ELR (cell line): ENCODE measurements around the gene TRAK2.

Source experiments
- DNase-seq: peaks from one replicate; pipeline ENCODE4 v3.0.0-alpha.2; 2015; ENCODE audit warnings: low read depth

Gene TRAK2

DNA sequence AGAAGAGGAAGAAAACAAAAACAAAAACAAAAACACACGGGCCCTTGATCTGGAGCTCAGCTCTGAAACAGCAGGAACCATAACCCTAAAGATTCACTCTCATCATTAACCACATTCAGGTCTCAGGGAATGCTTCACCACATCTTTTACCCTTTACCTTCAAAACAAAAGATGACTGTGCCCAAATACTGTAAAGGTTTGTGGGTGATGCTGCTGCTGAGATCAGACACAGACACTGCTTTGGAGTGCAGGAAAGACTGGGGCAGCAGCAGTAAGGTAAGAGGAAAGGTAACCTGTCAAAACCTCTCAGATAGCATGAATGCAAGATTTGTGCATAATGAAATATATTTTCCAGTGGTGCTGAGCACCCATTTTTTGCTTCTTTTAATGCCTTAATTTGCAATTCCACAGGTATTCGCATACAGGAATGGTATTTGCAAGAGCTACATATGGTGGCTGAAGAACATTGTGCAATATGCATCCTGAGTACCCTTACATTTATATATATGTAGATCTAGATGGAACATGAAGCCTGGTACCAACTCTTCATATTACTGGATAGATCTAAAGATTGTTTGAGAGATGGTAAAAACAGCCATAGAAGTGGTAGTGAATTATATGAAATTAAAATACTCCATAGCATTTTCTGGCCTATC, 90.1 kb downstream of the TRAK2 start:
- no peak for DNase-seq

DNA sequence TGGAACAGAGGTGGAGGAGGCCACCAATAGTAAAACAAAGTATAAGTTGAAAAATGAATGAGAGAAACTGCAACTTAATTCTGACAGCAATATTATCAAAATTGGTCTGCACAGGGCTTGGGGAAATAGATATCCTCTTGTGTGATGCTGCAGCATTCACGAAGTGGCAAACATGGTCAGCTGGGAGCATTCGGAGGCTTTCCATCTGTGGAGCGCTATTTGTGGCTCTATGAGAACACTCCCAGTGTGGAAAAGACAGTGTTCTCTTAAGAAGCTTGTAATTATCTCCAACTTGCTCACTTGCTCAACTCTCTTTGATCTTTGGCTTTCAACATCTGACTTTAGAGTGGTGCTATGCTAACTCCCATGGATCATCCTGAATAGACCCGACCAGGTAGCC, 91.0 kb downstream of the TRAK2 start:
- DNase-seq = no peak

DNA sequence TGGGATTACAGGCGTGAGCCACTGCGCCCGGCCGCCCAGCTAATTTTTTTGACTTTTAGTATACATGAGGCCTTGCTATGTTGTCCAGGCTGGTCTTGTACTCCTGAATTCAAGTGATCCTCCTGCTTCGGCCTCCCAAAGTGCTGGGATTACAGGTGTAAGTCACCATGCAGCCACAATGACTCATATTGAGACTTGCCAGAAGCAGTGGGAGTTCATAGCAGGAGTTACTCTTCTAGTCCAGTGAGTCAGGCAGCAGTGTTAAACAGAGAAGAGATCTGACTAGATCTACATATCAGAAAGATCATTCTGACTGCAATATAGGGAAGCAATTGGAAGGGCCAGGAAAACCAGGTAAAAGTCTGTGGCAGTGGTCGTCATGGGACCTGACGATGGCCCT, 92.6 kb downstream of the TRAK2 start:
- DNase-seq = peak; percentile 92

DNA sequence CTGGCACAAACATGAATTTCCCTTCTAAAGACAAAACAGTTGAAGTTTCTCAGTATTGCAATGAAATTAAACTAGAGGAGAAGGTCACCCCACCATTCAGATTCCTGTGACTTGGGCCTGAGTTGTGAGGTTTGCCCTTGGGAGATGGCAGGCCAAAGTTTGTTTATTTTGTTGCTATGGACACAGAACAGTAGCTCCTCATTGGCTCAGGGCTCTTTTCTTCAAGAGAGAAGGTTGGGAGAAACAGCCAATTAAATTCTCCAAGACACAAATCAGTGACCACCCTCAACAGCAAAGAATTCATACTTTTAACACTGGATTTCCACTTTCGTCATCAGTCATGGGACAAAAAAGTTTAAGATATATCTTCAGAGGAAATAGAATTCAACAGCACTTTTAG, 94.0 kb downstream of the TRAK2 start, which contains the start of gene FLACC1:
Gene FLACC1 (minus strand): TSS at position 125 of the 400 bp plus-strand sequence. CDS start 5,941 bp downstream, outside the sequence.
- peak; percentile 65 for DNase-seq

DNA sequence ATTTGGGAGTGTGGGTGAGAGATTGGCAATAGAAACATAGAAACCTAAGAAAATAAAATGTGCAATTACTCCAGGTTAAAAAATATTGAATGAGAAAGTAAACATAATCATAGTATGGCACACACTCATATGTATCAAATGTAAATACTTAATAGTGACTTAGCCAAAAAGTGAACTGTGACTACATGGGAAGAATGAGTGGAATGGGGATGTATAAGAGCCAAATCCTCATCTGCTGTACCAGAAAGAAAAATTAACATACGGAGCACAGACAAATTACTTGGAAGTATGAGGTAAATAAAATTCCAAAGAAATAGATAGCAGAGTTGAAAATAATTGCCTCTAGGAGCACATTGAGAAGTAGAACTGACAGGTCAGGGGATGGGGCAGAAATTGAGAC, 98.1 kb downstream of the TRAK2 start:
- DNase-seq = no peak

DNA sequence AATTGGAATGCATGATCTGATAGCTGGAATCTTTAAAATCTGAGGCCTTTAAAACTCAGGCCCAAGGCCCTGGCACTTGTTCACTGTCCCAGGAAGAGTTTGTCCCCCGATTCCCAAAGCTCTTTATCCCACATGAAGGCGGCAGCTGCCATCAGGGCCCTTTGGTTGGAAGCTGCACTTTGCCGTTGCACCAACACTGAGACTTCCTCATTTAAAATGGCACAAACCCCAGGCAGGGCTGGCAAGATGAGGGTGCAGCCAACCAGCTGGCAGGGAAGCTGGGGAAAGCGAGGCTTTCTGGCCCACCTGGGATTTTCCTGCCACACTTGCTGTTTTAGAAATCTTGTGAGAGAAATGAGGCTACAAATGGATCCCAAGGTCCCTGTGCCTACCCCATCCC, 100.4 kb downstream of the TRAK2 start:
- DNase-seq = no peak

DNA sequence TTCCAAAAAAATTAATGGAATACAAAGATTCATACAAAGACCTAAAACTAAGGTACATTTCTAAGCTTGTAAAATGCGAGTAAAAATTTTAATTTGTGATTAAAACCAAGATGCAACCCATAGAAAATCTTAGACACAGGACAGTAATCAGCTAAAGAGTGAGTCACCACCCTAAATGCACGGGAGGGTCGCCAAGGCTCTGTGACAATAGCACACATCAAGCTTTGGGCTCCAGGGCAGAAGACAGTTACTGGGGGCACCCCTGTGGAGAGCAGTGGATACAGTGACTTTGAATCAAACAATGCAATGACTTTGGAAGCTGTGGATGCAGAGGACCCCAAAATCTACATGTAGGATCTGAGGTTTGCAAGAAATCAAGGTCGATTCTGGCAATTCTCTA, 101.7 kb downstream of the TRAK2 start:
- DNase-seq = no peak

DNA sequence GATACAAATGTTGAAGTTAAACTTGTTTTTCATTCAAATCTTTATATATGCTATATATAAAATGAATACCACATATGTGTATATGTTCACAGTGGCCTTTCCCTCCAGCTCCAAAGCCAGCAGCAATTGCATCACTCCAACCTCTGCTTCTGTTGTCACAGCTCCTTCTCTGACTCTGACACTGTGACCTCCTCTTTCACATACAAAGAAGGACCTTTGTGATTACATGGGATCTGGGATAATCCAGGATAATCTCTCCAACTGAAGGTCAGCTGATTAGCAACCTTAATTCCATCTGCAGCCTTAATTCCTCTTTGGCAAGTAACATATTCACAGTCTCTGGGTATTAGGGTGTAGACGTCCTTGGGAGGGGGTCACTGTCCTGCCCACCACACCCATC, 102.5 kb downstream of the TRAK2 start:
- DNase-seq = no peak

DNA sequence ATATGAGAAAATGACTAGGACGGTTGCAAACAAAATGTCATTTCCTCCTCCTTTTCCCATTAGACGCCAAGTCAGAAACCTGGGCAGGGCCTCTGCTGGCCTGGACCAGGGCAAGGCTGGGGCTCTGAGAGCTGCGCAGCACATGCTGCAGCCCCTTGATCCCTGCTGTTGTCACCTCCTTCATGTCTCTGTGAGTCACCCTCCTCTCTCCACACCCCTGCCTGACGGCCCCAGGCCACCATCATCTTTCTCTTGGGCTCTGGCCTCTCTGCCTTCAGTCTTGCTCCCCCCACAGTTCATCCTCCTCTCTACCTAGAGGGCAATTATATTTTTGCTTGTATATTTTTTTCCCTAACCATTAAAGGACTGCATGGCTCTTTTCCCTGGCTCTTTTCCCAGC, 104.1 kb downstream of the TRAK2 start:
- DNase-seq = no peak

DNA sequence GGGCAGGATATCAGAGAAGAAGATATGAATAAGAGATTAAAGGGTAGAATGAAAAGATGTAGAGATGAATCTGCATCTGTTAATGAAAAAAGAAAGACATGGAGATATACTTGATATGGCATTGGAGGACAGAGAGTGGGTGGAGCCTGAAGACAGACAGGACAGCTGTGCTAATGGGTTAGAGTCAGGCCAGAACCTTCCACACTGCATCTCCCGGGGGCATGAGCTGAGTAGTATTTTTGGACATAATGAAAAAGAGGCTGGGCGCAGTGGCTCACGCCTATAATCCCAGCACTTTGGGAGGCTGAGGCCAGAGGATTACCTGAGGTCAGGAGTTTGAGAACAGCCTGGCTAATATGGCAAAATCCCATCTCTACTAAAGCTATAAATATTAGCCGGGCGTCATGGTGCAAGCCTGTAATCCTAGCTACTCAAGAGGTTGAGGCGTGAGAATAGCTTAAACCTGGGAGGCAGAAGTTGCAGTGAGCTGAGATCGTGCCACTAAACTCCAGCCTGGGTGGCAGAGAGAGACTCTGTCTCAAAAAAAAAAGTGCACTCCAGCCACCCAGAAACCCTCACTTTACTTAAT, 105.5 kb downstream of the TRAK2 start:
- DNase-seq = no peak

DNA sequence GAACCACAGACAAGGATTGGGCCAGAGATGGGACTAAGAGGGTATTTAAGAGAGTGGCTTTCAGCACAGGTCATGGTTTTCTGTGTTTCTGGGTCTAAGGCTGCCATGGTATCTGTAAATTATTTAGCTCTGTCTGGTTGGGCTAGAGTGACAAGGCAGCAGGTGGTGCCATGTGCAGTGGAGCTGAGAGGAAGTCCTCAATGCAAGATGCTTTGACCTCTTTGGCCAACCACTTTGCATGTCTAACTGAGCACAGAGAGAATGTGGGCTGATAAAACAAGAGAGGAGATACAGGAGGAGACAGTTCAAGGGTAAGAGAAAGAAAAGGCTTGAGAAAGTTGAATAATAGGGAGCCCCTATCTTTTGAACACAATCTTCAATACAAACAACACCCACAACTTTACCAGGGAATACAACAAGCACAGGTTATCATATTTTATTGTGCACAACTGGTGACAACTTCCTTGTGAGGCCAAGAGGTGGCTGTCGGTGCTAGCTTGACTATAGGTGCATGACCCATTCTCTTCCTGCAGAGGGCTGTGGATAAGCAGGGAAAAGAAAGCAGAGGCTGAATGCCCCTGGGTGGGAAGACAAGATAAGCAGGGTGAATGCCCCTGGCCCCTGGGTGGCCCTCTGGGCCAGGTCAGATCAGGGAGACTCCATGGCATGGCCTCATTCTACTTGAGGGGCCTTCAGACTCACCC, 106.4 kb downstream of the TRAK2 start:
- peak; percentile 20 for DNase-seq

DNA sequence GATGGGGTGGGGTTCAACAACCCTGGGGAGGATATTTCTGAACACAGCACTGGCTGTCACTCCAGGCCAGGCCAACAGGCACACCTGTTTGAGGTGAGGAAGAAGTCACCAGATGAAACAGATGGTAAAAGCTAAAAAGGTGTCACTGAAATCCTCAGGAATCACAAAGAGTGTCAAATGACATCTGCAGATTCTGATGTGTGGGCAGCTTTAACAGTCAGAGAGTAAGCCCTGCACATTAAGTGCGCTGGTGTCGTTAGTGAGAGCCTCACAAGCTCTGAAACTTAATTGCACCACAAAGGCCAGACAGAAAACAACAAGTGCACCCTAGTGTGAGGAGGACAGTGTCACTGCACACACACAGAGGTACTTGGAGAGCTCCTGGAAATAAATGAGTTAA, 107.7 kb downstream of the TRAK2 start:
- DNase-seq = no peak

DNA sequence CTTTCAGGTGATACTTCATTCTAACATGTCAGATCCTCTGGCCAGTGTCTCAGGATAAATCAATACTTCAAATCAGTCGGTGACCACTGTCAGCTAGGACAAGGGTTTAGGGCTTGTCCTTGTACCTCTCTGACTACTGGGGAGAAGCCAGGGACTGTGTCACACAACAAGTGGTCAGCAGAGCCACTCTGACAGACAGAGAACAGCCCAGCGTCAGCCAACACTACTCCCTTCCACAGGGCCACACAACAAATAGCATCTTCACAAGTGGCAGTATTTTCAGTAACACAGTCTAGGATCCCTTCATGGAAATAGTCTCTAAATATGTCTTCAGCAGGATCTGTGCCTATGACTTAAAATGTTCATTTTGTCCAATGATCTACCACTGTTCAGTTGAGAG, 108.3 kb downstream of the TRAK2 start:
- no peak for DNase-seq

DNA sequence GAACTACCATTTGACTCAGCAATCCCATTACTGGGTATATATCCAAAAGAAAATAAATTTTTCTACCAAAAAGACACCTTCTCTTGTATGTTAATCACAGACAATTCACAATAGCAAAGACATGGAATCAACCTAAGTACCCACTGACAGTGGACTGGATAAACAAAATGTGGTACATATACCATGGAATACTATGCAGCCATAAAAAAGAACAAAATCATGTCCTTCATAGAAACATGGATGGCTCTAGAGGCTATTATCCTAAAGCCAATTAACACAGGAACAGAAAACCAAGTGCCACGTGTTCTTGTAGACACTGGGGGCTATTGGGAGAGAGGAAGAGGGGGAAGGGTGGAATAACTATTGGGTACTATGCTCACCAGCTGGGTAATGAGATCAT, 121.8 kb downstream of the TRAK2 start:
- DNase-seq = no peak

DNA sequence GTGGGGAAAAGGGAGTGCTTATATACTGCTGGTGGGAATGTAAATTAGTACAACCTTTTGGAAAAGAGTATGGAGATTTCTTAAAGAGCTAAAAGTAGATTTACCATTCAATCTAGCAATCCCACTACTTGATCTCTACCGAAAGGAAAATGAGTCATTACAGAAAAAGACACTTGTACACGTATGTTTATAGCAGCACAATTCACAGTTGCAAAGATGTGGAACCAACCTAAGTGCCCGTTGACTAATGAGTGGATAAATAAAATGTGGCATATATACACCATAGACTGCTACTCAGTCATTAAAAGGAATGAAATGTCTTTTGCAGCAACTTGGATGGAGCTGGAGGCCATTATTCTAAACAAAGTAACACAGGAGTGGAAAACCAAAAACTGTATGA, 123.6 kb downstream of the TRAK2 start:
- no peak for DNase-seq
